ENCODE measurements around the gene EFCC1. TPM values are rescaled to one million over a fixed set of nuclear protein-coding genes. Genes with fewer than 3 reads are reported as not detected.

EFCC1 gene
- total and polyA plus RNA-seq, 2 of the 13 experiments (the other 11 are each of a cell fraction or from before 2014, with no cell fraction given), result not detected

DNA sequence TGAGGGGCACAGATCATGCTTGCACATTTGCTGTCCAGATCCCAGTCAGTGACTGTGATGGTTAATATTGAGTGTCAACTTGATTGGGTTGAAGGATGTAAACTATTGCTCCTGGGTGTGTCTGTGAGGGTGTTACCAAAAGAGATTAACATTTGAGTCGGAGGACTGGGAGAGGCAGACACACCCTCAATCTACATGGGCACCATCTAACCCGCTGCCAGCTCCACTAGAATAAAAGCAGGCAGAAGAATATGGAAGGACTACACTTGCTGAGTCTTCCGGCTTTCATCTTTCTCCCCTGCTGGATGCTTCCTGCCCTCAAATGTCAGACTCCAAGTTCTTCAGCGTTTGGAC is 64.6 kb downstream of the EFCC1 start:
- Histone ChIP-seq H4K20me1 (ENCODE audit: insufficient read depth, low read length) (no peaks in the 10 kb centered on the region), H3K9me3 (ENCODE audit: low read length) (no peaks in the 10 kb centered on the region), H3K4me3 (replicated peaks in 1 of 3; ENCODE audit: insufficient read depth in 1 of 3, low read depth in 2 of 3, low read length in 3 of 3) (no peak overlapping the region), H3K79me2 (ENCODE audit: insufficient read depth, low read length) (no peaks in the 10 kb centered on the region), H3K9ac (ENCODE audit: insufficient read depth, low read depth, low read length) (no peak overlapping the region), H3K27ac (ENCODE audit: extremely low read length, insufficient read depth, low read length) (no peak overlapping the region), H3K4me2 (ENCODE audit: low read depth, low read length) (no peak overlapping the region), H3K4me1 (ENCODE audit: insufficient read depth, low read length) (0 out of 2 replicates have a peak, but pooled peaks cover 7% of the 10 kb centered on the region), H2AFZ (ENCODE audit: low read length) (no peak overlapping the region), H3K27me3 (ENCODE audit: control insufficient read depth in 1 of 2, insufficient read depth in 2 of 2, low read length in 2 of 2) (peaks cover 1 to 28% of the 10 kb centered on the region in 2 experiments; a peak in 3 of 5 replicates), H3K36me3 (replicated peaks in 1 of 2; ENCODE audit: control insufficient read depth in 1 of 2, insufficient read depth in 2 of 2, low read length in 2 of 2) (no peaks in the 10 kb centered on the region)
- FAIRE-seq (no peak), DNase-seq (ENCODE audit: low spot score) (no peak), ATAC-seq (no peak)
- in situ Hi-C loops (cut with HindIII; ENCODE audit: extremely low pct_ligation_motif_present, low pct_unique_long_range_greater_than_20kb), result no loop called here
- CTCF ChIA-PET (ENCODE audit: low intra/inter-chr PET ratio, low total read pairs), result no interaction called here
- POLR2A ChIA-PET, result no interaction called here
- intact Hi-C loops (cut with micrococcal nuclease; ENCODE audit: unreplicated experiment), result no loop called here
- no TSS peak for BruUV-seq (replicated peaks)
- 52% methylated on average over 4 of the region's 4 CpGs for WGBS (ENCODE audit: low lambda C conversion rate)
- TF ChIP-seq, protein P1, sequence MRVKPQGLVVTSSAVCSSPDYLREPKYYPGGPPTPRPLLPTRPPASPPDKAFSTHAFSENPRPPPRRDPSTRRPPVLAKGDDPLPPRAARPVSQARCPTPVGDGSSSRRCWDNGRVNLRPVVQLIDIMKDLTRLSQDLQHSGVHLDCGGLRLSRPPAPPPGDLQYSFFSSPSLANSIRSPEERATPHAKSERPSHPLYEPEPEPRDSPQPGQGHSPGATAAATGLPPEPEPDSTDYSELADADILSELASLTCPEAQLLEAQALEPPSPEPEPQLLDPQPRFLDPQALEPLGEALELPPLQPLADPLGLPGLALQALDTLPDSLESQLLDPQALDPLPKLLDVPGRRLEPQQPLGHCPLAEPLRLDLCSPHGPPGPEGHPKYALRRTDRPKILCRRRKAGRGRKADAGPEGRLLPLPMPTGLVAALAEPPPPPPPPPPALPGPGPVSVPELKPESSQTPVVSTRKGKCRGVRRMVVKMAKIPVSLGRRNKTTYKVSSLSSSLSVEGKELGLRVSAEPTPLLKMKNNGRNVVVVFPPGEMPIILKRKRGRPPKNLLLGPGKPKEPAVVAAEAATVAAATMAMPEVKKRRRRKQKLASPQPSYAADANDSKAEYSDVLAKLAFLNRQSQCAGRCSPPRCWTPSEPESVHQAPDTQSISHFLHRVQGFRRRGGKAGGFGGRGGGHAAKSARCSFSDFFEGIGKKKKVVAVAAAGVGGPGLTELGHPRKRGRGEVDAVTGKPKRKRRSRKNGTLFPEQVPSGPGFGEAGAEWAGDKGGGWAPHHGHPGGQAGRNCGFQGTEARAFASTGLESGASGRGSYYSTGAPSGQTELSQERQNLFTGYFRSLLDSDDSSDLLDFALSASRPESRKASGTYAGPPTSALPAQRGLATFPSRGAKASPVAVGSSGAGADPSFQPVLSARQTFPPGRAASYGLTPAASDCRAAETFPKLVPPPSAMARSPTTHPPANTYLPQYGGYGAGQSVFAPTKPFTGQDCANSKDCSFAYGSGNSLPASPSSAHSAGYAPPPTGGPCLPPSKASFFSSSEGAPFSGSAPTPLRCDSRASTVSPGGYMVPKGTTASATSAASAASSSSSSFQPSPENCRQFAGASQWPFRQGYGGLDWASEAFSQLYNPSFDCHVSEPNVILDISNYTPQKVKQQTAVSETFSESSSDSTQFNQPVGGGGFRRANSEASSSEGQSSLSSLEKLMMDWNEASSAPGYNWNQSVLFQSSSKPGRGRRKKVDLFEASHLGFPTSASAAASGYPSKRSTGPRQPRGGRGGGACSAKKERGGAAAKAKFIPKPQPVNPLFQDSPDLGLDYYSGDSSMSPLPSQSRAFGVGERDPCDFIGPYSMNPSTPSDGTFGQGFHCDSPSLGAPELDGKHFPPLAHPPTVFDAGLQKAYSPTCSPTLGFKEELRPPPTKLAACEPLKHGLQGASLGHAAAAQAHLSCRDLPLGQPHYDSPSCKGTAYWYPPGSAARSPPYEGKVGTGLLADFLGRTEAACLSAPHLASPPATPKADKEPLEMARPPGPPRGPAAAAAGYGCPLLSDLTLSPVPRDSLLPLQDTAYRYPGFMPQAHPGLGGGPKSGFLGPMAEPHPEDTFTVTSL (CRISPR knock-in tag; IDR thresholded peaks at IDR 0.05; ENCODE audit: borderline replicate concordance), result no peak
- TF ChIP-seq RFX1 (IDR thresholded peaks at IDR 0.05), result no peak
- no peak for TF ChIP-seq FOXM1 (CRISPR knock-in tag; IDR thresholded peaks at IDR 0.05)
- TF ChIP-seq RARA (CRISPR knock-in tag; IDR thresholded peaks at IDR 0.05), result no peak
- TF ChIP-seq ZNF773 (CRISPR knock-in tag; IDR thresholded peaks at IDR 0.05; ENCODE audit: borderline replicate concordance), result no peak
- no peak for TF ChIP-seq ZNF747 (CRISPR knock-in tag; IDR thresholded peaks at IDR 0.05; ENCODE audit: borderline replicate concordance)
- TF ChIP-seq, protein P2, sequence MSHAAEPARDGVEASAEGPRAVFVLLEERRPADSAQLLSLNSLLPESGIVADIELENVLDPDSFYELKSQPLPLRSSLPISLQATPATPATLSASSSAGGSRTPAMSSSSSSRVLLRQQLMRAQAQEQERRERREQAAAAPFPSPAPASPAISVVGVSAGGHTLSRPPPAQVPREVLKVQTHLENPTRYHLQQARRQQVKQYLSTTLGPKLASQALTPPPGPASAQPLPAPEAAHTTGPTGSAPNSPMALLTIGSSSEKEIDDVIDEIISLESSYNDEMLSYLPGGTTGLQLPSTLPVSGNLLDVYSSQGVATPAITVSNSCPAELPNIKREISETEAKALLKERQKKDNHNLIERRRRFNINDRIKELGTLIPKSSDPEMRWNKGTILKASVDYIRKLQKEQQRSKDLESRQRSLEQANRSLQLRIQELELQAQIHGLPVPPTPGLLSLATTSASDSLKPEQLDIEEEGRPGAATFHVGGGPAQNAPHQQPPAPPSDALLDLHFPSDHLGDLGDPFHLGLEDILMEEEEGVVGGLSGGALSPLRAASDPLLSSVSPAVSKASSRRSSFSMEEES (CRISPR knock-in tag; IDR thresholded peaks at IDR 0.05), result no peak
- no peak for TF ChIP-seq ZNF350 (CRISPR knock-in tag; IDR thresholded peaks at IDR 0.05; ENCODE audit: borderline replicate concordance, low read depth)
- TF ChIP-seq, protein P3, sequence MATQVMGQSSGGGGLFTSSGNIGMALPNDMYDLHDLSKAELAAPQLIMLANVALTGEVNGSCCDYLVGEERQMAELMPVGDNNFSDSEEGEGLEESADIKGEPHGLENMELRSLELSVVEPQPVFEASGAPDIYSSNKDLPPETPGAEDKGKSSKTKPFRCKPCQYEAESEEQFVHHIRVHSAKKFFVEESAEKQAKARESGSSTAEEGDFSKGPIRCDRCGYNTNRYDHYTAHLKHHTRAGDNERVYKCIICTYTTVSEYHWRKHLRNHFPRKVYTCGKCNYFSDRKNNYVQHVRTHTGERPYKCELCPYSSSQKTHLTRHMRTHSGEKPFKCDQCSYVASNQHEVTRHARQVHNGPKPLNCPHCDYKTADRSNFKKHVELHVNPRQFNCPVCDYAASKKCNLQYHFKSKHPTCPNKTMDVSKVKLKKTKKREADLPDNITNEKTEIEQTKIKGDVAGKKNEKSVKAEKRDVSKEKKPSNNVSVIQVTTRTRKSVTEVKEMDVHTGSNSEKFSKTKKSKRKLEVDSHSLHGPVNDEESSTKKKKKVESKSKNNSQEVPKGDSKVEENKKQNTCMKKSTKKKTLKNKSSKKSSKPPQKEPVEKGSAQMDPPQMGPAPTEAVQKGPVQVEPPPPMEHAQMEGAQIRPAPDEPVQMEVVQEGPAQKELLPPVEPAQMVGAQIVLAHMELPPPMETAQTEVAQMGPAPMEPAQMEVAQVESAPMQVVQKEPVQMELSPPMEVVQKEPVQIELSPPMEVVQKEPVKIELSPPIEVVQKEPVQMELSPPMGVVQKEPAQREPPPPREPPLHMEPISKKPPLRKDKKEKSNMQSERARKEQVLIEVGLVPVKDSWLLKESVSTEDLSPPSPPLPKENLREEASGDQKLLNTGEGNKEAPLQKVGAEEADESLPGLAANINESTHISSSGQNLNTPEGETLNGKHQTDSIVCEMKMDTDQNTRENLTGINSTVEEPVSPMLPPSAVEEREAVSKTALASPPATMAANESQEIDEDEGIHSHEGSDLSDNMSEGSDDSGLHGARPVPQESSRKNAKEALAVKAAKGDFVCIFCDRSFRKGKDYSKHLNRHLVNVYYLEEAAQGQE (IDR thresholded peaks at IDR 0.05; ENCODE audit: borderline replicate concordance in 1 of 2, low read depth in 1 of 2, low read length in 2 of 2), result no peak
- TF ChIP-seq, protein P4, sequence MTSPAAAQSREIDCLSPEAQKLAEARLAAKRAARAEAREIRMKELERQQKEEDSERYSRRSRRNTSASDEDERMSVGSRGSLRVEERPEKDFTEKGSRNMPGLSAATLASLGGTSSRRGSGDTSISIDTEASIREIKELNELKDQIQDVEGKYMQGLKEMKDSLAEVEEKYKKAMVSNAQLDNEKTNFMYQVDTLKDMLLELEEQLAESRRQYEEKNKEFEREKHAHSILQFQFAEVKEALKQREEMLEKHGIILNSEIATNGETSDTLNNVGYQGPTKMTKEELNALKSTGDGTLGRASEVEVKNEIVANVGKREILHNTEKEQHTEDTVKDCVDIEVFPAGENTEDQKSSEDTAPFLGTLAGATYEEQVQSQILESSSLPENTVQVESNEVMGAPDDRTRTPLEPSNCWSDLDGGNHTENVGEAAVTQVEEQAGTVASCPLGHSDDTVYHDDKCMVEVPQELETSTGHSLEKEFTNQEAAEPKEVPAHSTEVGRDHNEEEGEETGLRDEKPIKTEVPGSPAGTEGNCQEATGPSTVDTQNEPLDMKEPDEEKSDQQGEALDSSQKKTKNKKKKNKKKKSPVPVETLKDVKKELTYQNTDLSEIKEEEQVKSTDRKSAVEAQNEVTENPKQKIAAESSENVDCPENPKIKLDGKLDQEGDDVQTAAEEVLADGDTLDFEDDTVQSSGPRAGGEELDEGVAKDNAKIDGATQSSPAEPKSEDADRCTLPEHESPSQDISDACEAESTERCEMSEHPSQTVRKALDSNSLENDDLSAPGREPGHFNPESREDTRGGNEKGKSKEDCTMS (CRISPR knock-in tag; conservative IDR thresholded peaks at IDR 0.05), result no peak
- TF ChIP-seq ZNF562 (CRISPR knock-in tag; IDR thresholded peaks at IDR 0.05; ENCODE audit: borderline replicate concordance), result no peak
- no peak for TF ChIP-seq SKI (IDR thresholded peaks at IDR 0.05; ENCODE audit: partially characterized antibody)

Data from HepG2 (cell line).